Measurements from ENCODE around the gene EZH1. TPM values are rescaled to one million over a fixed set of nuclear protein-coding genes. Genes with fewer than 3 reads are reported as not detected.

The EZH1 gene
- total RNA-seq, 6 donors from 2014 or later, result 30.7 to 122 (median 55.0) TPM

DNA sequence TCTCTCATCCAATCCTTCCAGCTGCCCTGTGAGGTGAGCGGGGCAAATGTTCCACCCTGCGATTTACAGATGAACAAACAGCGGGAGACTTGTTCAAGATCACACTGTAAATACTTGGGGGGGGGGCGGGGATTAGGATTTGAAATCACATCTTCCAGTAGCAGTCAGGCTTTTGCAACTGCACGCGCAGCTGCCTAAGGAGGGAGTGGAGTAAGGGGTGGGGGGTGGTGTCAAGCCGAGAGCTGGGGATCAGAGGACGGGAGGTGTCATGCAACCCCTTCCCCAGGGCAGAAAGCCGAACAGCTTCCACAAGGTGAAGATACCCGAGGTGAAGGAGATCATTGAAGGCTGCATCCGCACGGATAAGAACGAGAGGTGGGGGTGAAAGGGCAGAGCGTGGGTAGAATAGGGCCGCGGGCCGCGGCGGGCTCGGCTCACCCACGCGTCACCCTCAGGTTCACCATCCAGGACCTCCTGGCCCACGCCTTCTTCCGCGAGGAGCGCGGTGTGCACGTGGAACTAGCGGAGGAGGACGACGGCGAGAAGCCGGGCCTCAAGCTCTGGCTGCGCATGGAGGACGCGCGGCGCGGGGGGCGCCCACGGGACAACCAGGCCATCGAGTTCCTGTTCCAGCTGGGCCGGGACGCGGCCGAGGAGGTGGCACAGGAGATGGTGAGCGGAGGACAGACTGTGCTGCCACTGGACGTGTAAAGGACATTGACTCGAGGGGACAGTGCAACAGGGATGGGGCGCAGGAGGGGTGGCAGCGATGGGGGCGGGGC is 40.2 kb upstream of the EZH1 start:
- ATAC-seq (ENCODE audit: low FRiP score in 2 of 2) (no peak), DNase-seq (peak in 1 of 2 donors; percentile 86)
- 42 to 59% methylated on average over 50 of the region's 52 CpGs for WGBS, 2 donors
- Histone ChIP-seq H3K9me3 (no peaks in the 10 kb centered on the region), H3K4me1 (peaks cover 16 to 28% (median 23%) of the 10 kb centered on the region in 4 donors), H3K27ac (no peak overlapping the region), H3K36me3 (no peaks in the 10 kb centered on the region), H3K4me3 (no peak overlapping the region), H3K27me3 (peaks cover 0 to 56% (median 13%) of the 10 kb centered on the region in 4 donors)
- TF ChIP-seq EP300 (IDR thresholded peaks at IDR 0.05) (no peak), POLR2AphosphoS5 (IDR thresholded peaks at IDR 0.05) (no peak), POLR2A (IDR thresholded peaks at IDR 0.05) (no peak)
- TF ChIP-seq, protein P1, sequence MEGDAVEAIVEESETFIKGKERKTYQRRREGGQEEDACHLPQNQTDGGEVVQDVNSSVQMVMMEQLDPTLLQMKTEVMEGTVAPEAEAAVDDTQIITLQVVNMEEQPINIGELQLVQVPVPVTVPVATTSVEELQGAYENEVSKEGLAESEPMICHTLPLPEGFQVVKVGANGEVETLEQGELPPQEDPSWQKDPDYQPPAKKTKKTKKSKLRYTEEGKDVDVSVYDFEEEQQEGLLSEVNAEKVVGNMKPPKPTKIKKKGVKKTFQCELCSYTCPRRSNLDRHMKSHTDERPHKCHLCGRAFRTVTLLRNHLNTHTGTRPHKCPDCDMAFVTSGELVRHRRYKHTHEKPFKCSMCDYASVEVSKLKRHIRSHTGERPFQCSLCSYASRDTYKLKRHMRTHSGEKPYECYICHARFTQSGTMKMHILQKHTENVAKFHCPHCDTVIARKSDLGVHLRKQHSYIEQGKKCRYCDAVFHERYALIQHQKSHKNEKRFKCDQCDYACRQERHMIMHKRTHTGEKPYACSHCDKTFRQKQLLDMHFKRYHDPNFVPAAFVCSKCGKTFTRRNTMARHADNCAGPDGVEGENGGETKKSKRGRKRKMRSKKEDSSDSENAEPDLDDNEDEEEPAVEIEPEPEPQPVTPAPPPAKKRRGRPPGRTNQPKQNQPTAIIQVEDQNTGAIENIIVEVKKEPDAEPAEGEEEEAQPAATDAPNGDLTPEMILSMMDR (IDR thresholded peaks at IDR 0.05), result no peak

DNA sequence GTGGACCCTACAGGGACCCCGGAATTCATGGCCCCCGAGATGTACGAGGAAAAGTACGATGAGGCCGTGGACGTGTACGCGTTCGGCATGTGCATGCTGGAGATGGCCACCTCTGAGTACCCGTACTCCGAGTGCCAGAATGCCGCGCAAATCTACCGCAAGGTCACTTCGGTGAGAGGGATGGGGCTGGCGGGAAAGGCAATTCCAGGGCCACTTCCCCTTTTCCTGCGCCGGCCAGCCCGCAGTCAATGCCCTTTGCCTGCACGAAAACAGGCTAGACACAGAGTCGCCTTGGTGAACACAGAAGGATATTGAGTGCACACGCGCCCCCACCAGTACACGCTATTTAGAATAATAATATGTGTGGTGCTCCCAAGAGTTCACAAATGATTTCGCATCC is 39.6 kb upstream of the EZH1 start:
- peak in 1 of 2 donors; percentile 44 for DNase-seq
- TF ChIP-seq POLR2AphosphoS5 (IDR thresholded peaks at IDR 0.05) (no peak), POLR2A (IDR thresholded peaks at IDR 0.05) (no peak), EP300 (IDR thresholded peaks at IDR 0.05) (no peak)
- TF ChIP-seq, protein P1 (IDR thresholded peaks at IDR 0.05), result no peak
- no peak for ATAC-seq (ENCODE audit: low FRiP score in 2 of 2)
- no peak overlapping the region for H3K27ac ChIP-seq
- H3K36me3 ChIP-seq, result peaks cover 0 to 6% (median 3%) of the 10 kb centered on the region in 4 donors
- 30 to 49% methylated on average over 23 to 24 of the region's 25 CpGs for whole genome bisulfite sequencing, 2 donors
- H3K27me3 ChIP-seq, result peaks cover 0 to 56% (median 13%) of the 10 kb centered on the region in 4 donors
- no peak overlapping the region for H3K4me3 ChIP-seq
- no peaks in the 10 kb centered on the region for H3K9me3 ChIP-seq
- H3K4me1 ChIP-seq, result peaks cover 18 to 31% (median 26%) of the 10 kb centered on the region in 4 donors

GRCh38 chr17:42783791-42784138 is 38.9 kb upstream of the EZH1 start:
- 27 to 46% methylated on average over 12 to 22 of the region's 22 CpGs for WGBS, 2 donors
- peaks cover 18 to 31% (median 26%) of the 10 kb centered on the region in 4 donors for H3K4me1 ChIP-seq
- H3K36me3 ChIP-seq, result peaks cover 0 to 12% (median 9%) of the 10 kb centered on the region in 4 donors
- ATAC-seq (ENCODE audit: low FRiP score in 2 of 2) (no peak), DNase-seq (no peak)
- H3K27me3 ChIP-seq, result peaks cover 0 to 56% (median 13%) of the 10 kb centered on the region in 4 donors
- no peak overlapping the region for H3K27ac ChIP-seq
- H3K4me3 ChIP-seq, result no peak overlapping the region
- no peak for TF ChIP-seq EP300 (IDR thresholded peaks at IDR 0.05)
- no peak for TF ChIP-seq POLR2A (IDR thresholded peaks at IDR 0.05)
- TF ChIP-seq, protein P1 (IDR thresholded peaks at IDR 0.05), result no peak
- no peak for TF ChIP-seq POLR2AphosphoS5 (IDR thresholded peaks at IDR 0.05)
- H3K9me3 ChIP-seq, result no peaks in the 10 kb centered on the region

DNA sequence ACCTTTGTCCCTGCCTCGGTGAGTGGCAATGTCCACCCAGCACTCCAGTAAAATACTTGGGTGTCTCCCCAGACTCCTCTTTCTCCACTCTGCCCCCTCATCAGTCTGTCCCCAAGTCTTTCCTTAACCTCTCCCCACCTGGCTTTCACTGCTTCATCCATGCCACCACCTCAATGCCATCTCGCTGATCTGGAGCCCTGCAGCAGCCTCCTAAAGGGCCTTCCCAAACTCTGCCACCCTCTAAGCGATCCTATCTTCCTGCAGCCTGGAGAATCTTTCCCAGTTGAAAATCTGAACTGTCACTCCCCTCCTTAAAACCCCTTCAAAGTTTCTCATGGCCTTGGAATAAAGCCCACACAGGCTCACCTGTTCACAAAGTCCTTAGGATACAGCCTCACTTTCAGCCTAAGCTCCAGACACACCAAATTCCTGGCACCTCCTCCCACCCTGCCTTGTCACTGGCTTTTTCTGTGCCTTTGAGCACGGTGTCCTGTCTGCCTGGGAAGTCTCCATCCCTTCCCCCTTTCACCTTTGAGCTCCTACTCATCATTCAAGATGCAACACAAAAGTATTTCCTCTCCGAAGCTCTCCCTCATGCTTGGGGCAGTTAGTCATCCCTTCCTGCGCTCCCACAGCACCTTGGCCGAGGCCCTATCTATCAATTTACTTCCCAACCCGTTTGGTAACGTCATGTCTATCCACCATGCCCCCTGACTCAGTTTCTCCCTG is 38.4 kb upstream of the EZH1 start:
- peaks cover 0 to 56% (median 13%) of the 10 kb centered on the region in 4 donors for H3K27me3 ChIP-seq
- WGBS, 2 donors, result 42 to 47% methylated on average over 9 of the region's 9 CpGs
- TF ChIP-seq EP300 (IDR thresholded peaks at IDR 0.05) (no peak), POLR2A (IDR thresholded peaks at IDR 0.05) (no peak), POLR2AphosphoS5 (IDR thresholded peaks at IDR 0.05) (no peak)
- TF ChIP-seq, protein P1 (IDR thresholded peaks at IDR 0.05), result no peak
- H3K4me1 ChIP-seq, result peaks cover 18 to 31% (median 26%) of the 10 kb centered on the region in 4 donors
- no peaks in the 10 kb centered on the region for H3K9me3 ChIP-seq
- peaks cover under 1 to 18% (median 14%) of the 10 kb centered on the region in 4 donors for H3K36me3 ChIP-seq
- H3K27ac ChIP-seq, result no peak overlapping the region
- DNase-seq, result no peak
- no peak overlapping the region for H3K4me3 ChIP-seq
- no peak for ATAC-seq (ENCODE audit: low FRiP score in 2 of 2)

Data from upper lobe of left lung (tissue), 6 donors.